Activated naive CD8-positive, alpha-beta T cell (primary cell): ENCODE measurements around the gene CAMSAP1.

Source experiments
- H3K27ac Mint-ChIP-seq: one replicate; pipeline ENCODE4 v1.8.0; 2021; ENCODE audit warnings: mixed read lengths
- H3K27me3 Mint-ChIP-seq: one replicate; pipeline ENCODE4 v1.8.0; 2021; ENCODE audit warnings: mixed read lengths
- H3K36me3 Mint-ChIP-seq: one replicate; pipeline ENCODE4 v1.8.0; 2021; ENCODE audit warnings: mixed read lengths
- H3K4me1 Mint-ChIP-seq: one replicate; pipeline ENCODE4 v1.8.0; 2021; ENCODE audit warnings: low read depth, mixed read lengths
- H3K4me3 Mint-ChIP-seq: one replicate; pipeline ENCODE4 v1.8.0; 2021; ENCODE audit warnings: mild to moderate bottlenecking, mixed read lengths
- H3K9me3 Mint-ChIP-seq: one replicate; pipeline ENCODE4 v1.8.0; 2021; ENCODE audit warnings: low read depth, mixed read lengths

The CAMSAP1 gene

GRCh38 chr9:135869909-135870308 lies 37.4 kb downstream of the CAMSAP1 start:
- H3K4me1 Mint-ChIP-seq, result peaks cover 27% of the 10 kb centered on the region
- peak overlapping the region; percentile 61 for H3K27ac Mint-ChIP-seq
- H3K4me3 Mint-ChIP-seq, result no peak overlapping the region
- H3K27me3 Mint-ChIP-seq, result no peaks in the 10 kb centered on the region
- H3K36me3 Mint-ChIP-seq, result no peaks in the 10 kb centered on the region
- H3K9me3 Mint-ChIP-seq, result no peaks in the 10 kb centered on the region

GRCh38 chr9:135865531-135865930 lies 41.8 kb downstream of the CAMSAP1 start:
- Mint-ChIP-seq H3K4me1 (peaks cover 18% of the 10 kb centered on the region), H3K36me3 (peaks cover 3% of the 10 kb centered on the region), H3K27me3 (no peaks in the 10 kb centered on the region), H3K9me3 (no peaks in the 10 kb centered on the region), H3K27ac (no peak overlapping the region), H3K4me3 (no peak overlapping the region)

GRCh38 chr9:135864447-135865049 lies 42.8 kb downstream of the CAMSAP1 start:
- Mint-ChIP-seq H3K4me3 (no peak overlapping the region), H3K27me3 (no peaks in the 10 kb centered on the region), H3K36me3 (peaks cover 3% of the 10 kb centered on the region), H3K9me3 (no peaks in the 10 kb centered on the region), H3K27ac (no peak overlapping the region), H3K4me1 (peaks cover 17% of the 10 kb centered on the region)

- Mint-ChIP-seq H3K4me3 (no peak overlapping the region), H3K4me1 (peaks cover 11% of the 10 kb centered on the region), H3K27ac (no peak overlapping the region)
These were observed 44.5 kb downstream of the CAMSAP1 start for GRCh38 chr9:135862809-135863208.

GRCh38 chr9:135858491-135859185 lies 48.7 kb downstream of the CAMSAP1 start:
- Mint-ChIP-seq H3K27me3 (no peaks in the 10 kb centered on the region), H3K4me3 (no peak overlapping the region), H3K4me1 (peaks cover 3% of the 10 kb centered on the region), H3K27ac (no peak overlapping the region), H3K36me3 (peaks cover 6% of the 10 kb centered on the region), H3K9me3 (no peaks in the 10 kb centered on the region)

More at GRCh38 chr9:135862809-135863208, 44.5 kb downstream of the CAMSAP1 start:
- H3K27me3 Mint-ChIP-seq, result no peaks in the 10 kb centered on the region
- H3K36me3 Mint-ChIP-seq, result peaks cover 6% of the 10 kb centered on the region
- H3K9me3 Mint-ChIP-seq, result no peaks in the 10 kb centered on the region

- no peak overlapping the region for H3K27ac Mint-ChIP-seq
- peaks cover 2% of the 10 kb centered on the region for H3K4me1 Mint-ChIP-seq
- no peaks in the 10 kb centered on the region for H3K9me3 Mint-ChIP-seq
- H3K27me3 Mint-ChIP-seq, result no peaks in the 10 kb centered on the region
- H3K36me3 Mint-ChIP-seq, result peaks cover 6% of the 10 kb centered on the region
- no peak overlapping the region for H3K4me3 Mint-ChIP-seq
These were observed 49.5 kb downstream of the CAMSAP1 start for GRCh38 chr9:135857843-135858242.

- Mint-ChIP-seq H3K4me1 (no peaks in the 10 kb centered on the region), H3K27me3 (no peaks in the 10 kb centered on the region), H3K27ac (no peak overlapping the region), H3K9me3 (no peaks in the 10 kb centered on the region), H3K4me3 (no peak overlapping the region), H3K36me3 (peaks cover 6% of the 10 kb centered on the region)
These were observed 50.0 kb downstream of the CAMSAP1 start for GRCh38 chr9:135857371-135857786.

- Mint-ChIP-seq H3K4me3 (no peak overlapping the region), H3K4me1 (peaks cover 8% of the 10 kb centered on the region), H3K27me3 (no peaks in the 10 kb centered on the region), H3K27ac (no peak overlapping the region), H3K36me3 (peaks cover 6% of the 10 kb centered on the region), H3K9me3 (no peaks in the 10 kb centered on the region)
These were observed 55.6 kb downstream of the CAMSAP1 start for GRCh38 chr9:135851748-135852147.

GRCh38 chr9:135850737-135851136 lies 56.6 kb downstream of the CAMSAP1 start:
- Mint-ChIP-seq H3K4me1 (peaks cover 10% of the 10 kb centered on the region), H3K27ac (no peak overlapping the region), H3K27me3 (no peaks in the 10 kb centered on the region), H3K4me3 (no peak overlapping the region), H3K9me3 (no peaks in the 10 kb centered on the region), H3K36me3 (peaks cover 11% of the 10 kb centered on the region)

GRCh38 chr9:135849181-135849580 lies 58.2 kb downstream of the CAMSAP1 start:
- H3K36me3 Mint-ChIP-seq, result peaks cover 19% of the 10 kb centered on the region
- no peaks in the 10 kb centered on the region for H3K27me3 Mint-ChIP-seq
- peaks cover 10% of the 10 kb centered on the region for H3K4me1 Mint-ChIP-seq
- H3K9me3 Mint-ChIP-seq, result peaks cover 7% of the 10 kb centered on the region
- H3K4me3 Mint-ChIP-seq, result no peak overlapping the region
- H3K27ac Mint-ChIP-seq, result no peak overlapping the region

- Mint-ChIP-seq H3K9me3 (peaks cover 11% of the 10 kb centered on the region), H3K27ac (no peak overlapping the region), H3K36me3 (peaks cover 23% of the 10 kb centered on the region), H3K27me3 (no peaks in the 10 kb centered on the region), H3K4me1 (peaks cover 10% of the 10 kb centered on the region), H3K4me3 (no peak overlapping the region)
These were observed 58.9 kb downstream of the CAMSAP1 start for GRCh38 chr9:135848341-135849047.

GRCh38 chr9:135847833-135848232 lies 59.5 kb downstream of the CAMSAP1 start:
- Mint-ChIP-seq H3K36me3 (peaks cover 23% of the 10 kb centered on the region), H3K27ac (no peak overlapping the region), H3K4me3 (no peak overlapping the region), H3K4me1 (peaks cover 10% of the 10 kb centered on the region), H3K27me3 (no peaks in the 10 kb centered on the region), H3K9me3 (peaks cover 11% of the 10 kb centered on the region)

- peaks cover 11% of the 10 kb centered on the region for H3K9me3 Mint-ChIP-seq
- no peak overlapping the region for H3K4me3 Mint-ChIP-seq
- peaks cover 13% of the 10 kb centered on the region for H3K4me1 Mint-ChIP-seq
- H3K27ac Mint-ChIP-seq, result no peak overlapping the region
- peaks cover 20% of the 10 kb centered on the region for H3K36me3 Mint-ChIP-seq
- H3K27me3 Mint-ChIP-seq, result no peaks in the 10 kb centered on the region
These were observed 66.8 kb downstream of the CAMSAP1 start for GRCh38 chr9:135840539-135840938.

GRCh38 chr9:135840107-135840506 lies 67.2 kb downstream of the CAMSAP1 start:
- H3K27ac Mint-ChIP-seq, result no peak overlapping the region
- H3K36me3 Mint-ChIP-seq, result peaks cover 20% of the 10 kb centered on the region
- peaks cover 13% of the 10 kb centered on the region for H3K4me1 Mint-ChIP-seq
- peaks cover 11% of the 10 kb centered on the region for H3K9me3 Mint-ChIP-seq
- H3K4me3 Mint-ChIP-seq, result no peak overlapping the region
- H3K27me3 Mint-ChIP-seq, result no peaks in the 10 kb centered on the region

GRCh38 chr9:135839516-135839915 lies 67.8 kb downstream of the CAMSAP1 start:
- Mint-ChIP-seq H3K4me1 (peaks cover 13% of the 10 kb centered on the region), H3K9me3 (peaks cover 7% of the 10 kb centered on the region), H3K36me3 (peaks cover 15% of the 10 kb centered on the region), H3K27ac (no peak overlapping the region), H3K4me3 (no peak overlapping the region), H3K27me3 (no peaks in the 10 kb centered on the region)
